Embryonic facial prominence (tissue), 1 donor: ENCODE data around the gene KIF3A.

Experiments
- DNase-seq: peaks from one replicate; pipeline ENCODE4 v3.0.0-alpha.2; 2016; ENCODE audit errors: extremely low spot score

The KIF3A gene

DNA sequence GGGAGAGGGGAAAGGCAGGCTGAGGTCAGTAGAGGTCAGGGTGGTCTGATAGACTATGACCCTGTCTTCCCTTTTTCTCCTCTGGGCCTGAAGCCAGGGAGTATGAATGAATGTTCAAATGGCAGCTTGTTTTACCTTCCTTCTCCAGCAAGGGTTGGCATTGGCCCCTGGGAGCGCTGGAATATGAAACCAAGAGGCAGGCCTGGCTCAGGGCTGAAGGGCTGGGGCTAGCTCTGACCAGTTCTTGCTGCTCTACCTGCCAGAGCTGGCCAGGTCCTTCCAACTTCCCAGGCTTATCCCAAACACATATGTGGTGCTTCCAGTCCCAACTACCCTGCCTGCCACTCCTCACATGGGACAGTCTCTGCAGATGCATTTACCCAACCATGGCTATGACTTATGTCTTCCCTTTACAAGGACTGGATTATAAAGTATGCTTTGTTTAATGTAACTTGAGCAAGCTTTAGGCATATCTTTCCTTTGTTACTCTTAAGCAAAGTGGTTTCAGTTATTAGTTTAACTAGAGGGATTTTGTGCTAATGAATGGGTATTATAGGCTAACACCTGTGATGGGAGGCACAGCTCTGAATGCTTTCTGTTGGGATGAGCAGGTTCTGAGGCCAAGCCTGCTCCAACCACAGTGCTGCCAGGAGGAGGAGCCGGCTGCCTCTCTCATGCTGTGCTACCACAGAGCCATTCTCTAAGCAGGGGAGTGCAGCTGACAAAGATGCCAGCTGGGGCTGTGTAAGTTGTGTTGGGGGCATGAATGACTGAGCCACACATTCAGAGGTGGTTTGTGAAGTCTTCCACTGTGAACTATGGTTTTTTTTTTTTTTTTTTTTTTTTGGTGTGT is 16.0 kb upstream of the KIF3A start:
- DNase-seq, result no peak

DNA sequence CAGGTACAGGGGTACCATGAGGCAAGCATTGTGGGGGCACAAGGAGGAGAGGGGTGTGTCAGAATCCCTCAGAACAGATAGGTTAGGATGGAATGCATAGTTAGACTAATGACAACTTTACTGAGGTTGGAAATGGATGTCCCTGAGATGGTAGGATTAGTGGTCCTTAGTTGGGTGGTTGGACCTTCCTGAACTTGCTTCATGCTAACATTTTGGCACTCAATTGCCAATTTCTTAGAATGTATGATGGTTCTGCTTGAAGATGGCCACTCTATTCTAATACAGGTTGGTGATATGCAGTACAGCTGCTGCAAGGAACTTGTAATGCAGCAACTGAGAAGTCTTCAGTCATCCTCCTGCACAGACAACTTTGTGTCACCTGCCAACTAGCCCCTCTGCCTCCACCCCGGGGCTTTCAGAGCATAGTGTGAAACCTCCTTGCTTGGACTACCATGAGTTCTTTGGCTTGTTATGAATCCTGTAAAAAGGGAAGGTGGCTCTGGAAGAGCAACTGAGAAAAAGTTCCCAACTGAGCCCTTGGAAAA is 15.3 kb upstream of the KIF3A start:
- DNase-seq, result no peak

DNA sequence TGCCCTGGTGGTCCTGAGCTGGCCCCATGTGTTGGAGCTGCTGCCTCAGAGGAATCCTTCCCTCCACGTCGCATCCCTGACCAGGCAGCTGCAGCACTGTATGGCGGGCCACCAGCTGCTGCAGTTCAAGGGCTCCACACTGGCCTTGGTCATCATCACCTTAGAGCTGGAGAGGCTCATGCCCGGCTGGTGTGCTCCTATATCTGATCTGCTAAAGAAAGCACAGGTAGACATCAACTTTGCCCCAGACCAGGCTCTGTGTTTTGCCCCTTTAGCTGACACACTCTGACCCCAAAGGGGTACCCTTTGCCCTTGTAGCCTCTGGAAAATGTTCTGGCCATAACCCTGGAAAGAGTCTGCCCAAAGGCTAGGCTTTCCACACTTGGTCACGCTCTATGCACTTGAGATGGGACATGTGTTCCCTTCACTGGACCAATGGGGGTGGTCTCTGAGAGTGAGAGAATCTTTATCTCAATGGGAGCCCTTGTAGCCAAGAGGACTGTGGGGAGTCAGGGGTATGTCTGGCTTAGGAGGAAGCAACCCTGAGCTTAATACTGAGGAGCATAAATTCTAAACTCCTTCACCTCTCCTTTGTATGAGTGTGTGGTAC is 14.7 kb upstream of the KIF3A start:
- no peak for DNase-seq

DNA sequence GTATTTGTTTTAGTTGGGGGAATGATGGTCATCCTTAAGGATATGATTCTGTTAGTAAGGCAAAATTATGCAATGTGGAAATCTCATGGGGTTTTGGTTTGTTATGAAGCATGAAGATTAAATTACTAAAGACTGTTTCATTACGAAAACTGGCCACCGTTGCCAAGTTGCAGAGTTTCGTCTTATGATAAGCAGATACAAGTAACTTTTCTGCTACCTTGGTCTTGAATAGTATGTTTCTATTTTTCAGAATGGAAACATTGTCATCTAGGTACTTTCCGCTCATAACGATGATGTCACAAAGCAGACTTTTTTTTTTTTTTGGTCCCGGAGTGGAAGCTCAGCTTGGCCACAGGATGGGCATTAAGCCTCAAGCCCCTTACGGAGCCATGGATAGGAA is 14.1 kb upstream of the KIF3A start:
- no peak for DNase-seq

DNA sequence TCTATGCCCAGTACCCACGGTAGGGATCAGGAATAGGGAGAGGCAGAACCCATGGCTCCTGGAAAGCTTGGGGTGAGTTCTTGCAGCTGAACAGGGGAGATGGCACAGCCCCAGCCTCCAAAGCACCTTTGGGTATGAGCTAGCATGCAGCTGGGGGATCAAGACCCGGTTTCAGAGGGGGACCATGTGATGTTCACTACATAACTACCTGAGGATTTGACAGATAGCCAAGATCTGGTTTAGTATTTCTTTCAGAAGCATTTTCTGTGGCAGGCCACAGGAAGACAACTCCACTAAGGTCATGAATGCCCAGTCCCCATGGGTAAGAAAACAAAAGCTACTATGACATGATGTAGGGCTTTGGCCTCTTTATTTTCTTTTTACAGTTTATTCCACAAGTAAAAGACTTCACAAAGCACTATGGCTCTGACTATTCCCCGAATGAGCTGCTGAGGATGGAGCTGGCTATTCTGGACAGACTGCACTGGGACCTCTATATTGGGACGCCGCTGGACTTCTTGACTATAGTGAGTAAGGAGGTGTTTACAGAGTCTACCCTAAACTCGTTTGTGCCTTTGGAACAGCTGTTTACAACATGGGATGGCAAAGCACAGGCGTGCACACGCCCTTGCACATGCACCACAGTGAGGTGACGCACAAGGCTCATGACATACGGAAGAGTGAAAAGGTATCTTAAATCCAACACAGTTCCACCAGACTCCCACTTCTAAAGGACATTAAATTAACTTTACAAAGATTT is 13.3 kb upstream of the KIF3A start:
- no peak for DNase-seq

DNA sequence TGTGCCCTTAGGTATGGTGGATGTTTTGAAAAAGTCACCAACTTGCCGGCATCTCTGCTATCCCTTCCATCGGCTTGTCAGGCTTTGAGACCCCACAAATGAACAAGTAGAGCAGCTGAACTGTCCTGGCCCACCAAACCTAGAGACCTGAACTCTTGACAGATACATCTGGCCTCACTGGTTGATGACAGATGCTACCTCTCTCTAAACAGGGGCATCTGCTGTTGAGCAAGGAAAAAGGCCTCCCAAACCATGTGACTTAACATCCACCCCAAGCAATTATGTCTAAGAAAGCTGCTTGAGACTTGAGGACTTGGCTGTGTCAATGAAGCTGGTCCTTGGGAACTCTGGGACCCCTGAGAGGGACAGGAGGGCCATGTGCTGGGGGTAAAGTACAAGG is 12.2 kb upstream of the KIF3A start:
- DNase-seq, result no peak

DNA sequence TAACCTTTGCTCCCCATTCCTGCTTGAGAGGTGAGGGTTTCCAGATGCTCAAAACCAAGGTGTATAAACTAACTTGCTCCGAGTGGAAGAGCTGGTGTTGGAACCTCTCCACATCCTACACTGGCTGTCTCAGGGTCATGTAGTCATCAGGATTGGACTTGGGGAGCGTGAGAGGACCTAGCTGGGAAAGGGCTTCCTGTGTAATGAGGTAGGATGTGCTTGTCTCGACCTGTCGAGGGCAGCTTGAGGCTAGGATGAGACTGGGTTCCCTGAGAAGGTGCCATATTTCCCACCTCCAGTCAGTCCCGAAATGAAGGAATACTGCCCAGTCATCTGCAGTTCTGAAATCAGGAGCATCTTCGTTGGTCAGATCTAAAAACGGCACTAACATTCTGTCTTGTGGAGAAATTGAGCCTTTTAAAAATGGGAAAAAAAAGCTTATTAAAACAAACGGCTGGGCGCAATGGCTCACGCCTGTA is 11.2 kb upstream of the KIF3A start:
- no peak for DNase-seq

DNA sequence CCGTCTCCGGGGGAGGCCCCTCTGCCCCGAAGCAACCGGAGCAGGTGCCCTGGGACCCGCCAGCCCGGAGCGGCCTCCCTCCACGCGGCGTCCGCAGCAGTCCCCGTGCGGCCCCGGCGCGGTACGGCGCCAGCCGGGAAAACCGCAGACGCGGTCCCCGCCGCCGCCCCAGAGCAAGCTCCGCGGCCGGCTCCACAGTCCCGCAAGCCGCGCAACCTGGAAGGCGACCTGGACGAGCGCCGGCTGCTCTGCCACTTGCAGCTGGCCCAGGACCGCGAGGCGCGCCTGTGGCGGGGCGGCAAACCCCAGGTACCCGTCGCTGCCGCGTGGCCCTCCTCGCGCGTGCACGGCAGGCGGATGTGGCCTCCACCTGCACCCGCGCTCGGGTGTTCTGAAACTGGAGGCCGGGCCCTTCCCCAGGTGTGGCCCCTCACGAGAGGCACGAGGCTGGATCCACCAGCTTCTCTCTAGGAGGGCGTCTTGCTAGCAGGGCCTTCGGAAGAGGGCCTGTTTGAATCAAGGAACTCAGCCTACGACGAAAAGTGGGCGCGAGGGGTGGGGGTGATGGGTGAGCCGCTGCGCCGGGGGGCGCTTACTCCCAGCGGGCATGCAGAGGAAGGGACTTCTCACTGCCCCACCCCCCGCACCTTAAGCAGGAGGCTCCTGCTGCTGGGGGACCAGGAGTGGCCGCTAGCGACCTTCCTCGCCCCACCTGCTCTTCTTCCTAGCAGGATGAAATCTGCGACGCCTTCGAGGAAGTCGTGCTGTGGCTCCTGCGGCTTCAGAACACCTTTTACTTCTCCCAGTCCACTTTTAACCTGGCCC is 10.5 kb upstream of the KIF3A start:
- DNase-seq, result no peak

DNA sequence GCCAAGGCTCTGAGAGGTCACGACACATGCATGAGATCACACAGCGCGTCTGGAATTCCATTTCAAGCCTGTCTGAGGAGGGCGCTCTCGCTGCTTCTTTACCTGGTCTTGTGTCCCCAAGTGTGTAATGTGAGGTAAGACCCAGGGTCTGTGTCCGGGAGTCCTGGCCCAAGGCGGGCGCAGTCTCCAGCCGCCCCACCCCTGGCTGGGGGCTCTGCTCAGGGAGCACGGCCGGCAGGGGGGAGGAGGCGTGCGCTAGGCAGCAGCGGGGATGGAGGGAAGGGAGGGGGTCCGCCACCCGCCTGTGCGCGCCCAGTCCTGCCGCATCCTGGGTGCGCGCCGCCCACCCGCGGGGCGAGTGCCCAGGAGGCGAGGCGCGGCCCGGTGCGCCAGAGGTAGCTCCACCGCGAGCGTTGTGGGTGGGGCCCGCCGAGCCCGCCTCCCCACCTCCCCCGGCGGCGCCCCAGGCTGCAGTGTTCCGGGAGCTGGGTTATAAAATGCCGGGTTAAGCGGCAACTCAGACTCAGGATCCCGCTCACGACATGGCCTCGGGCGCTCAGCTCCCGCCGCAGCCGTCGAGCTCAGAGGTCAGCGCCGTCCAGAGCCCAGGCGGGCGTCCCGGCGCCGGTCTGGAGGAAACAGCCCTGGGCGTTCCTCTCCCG is 9.7 kb upstream of the KIF3A start, which contains the start of gene CCNI2:
Gene CCNI2, plus strand, starts transcription at position 473 of the 662 bp plus-strand sequence. Its CDS starts 70 bp downstream, at position 543.
- DNase-seq, result no peak

DNA sequence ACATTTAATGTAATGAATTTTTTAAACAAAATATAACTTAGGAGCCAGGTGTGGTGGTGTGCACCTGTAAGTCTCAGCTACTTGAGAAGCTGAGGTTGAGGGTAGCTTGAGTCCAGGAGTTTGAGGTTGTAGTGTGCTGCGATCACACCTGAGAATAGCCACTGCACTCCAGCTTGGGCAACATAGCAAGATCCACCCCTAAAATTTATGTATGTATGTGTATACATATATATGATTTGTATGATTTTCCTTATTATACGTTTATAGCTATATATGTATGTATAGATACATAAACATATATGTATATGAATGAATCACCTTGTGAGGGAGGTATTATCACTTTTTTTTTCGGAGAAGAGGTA is 9.2 kb upstream of the KIF3A start:
- DNase-seq, result no peak

DNA sequence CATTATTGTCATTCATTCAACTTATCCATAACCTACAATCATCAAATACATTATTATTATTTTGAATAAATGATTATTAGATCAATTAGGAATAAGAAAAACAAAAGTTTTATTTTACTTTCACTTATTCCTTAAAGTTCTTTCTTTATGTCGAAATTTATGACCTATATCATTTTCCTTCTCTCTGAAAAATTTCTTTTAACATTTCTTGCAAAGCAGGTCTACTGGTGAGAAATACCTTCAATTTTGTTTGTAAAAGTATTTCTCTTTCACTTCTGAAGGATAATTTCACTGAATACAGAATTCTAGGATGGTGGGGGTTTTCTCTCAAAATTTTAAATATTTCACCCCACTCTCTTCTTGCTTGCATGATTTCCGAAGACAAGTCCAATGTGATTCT is 7.3 kb upstream of the KIF3A start:
- no peak for DNase-seq

DNA sequence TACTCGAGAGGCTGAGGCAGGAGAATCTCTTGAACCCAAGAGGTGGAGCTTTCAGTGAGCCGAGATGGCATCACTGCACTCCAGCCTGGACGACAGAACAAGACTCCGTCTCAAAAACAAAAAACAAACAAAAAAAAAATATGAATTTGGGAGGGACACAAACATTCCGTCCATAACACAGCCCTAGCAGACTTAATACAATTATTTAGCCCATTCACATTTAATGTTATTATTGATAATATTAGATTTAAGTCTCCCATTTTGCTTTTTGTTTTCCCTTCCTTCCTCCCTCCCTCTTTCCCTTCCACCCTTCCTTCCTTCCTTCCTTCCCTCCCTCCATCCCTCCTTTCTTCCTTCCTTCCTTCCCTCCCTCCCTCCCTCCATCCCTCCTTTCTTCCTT is 5.3 kb upstream of the KIF3A start:
- no peak for DNase-seq

DNA sequence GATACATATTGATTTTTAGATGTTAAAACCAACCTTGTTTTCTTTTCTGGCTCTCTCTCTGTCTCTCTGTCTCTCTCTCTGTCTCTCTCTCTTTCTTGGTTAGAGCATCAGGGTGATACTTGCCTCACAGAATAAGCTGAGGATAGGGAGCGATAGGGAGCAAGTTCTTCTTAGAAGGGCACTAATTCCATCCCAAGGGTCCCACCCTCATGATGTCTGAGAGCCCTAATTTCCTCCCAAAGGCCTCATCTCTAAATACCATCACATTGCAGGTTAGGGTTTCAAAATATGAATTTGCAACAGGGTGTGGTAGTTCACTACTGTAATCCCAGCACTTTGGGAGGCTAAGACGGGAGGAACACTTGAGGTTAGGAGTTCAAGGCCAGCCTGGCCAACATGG is 4.8 kb upstream of the KIF3A start:
- DNase-seq, result no peak

DNA sequence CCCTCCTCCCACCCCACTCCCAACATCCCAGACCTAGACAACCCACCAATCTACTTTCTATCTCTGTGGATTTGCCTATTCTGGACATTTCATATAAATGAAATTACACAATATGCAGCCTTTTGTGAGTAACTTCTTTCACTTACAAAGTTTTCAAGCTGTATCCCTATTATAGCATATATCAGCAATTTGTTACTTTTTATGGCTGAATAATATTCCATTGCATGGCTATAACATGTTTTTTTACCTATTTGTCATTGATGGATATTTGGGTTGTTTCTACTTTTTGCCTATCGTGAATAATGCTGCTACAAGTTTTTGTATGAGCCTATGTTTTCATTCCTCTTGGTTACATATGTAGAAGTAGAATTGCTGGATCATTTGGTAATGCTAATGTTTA is 1.9 kb upstream of the KIF3A start:
- DNase-seq, result no peak

DNA sequence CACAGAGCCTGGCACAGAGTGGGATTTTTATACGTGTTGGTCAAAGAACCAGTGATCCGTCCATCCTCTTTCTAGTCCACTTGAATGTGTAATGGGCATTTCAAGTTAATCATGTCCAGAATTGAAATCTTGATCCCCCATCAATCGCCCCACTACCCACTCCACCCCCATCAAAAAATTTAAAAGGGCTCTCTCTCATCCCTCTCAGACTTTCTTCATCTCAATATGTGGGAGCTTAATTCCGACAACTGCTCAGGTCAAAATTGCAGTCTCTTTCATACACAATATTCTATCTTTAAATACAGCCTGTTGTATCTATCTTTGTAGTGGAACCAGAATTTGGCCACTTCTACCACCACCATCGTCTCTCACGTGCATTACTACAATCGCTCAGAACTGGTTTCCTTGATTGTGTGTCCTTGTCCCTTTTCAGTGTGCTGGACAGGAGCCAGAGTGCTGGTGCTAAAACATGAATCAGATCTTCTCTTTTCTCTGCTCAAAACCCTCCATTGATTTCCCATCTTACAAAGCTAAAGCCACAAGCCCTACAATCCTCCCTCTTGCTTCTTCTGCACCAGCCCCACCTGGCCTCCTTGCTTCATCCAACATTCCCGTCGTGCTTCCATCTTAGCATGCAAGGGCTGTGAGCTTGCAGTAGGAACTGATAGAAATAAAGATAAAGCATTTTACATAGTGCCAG is 786 bp upstream of the KIF3A start:
- no peak for DNase-seq

DNA sequence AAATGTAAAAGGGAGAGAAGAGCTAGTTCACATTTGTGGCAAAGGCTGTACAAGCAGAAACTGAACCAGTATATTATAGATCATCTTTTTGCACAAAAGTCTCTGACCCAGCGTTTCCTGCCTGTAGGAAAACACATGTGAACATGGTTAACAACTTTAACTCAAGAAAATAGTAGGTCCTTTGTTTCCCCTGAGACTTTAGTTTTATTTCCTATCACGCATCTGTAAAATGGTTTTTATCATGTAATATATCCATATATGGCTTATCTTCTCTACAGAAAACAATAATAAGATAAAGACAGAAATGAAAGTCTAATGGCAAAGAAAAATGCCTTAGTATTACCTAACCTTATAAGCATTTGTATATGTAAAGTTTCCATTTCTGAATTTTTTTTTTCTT is 2.7 kb downstream of the KIF3A start:
- DNase-seq, result no peak

DNA sequence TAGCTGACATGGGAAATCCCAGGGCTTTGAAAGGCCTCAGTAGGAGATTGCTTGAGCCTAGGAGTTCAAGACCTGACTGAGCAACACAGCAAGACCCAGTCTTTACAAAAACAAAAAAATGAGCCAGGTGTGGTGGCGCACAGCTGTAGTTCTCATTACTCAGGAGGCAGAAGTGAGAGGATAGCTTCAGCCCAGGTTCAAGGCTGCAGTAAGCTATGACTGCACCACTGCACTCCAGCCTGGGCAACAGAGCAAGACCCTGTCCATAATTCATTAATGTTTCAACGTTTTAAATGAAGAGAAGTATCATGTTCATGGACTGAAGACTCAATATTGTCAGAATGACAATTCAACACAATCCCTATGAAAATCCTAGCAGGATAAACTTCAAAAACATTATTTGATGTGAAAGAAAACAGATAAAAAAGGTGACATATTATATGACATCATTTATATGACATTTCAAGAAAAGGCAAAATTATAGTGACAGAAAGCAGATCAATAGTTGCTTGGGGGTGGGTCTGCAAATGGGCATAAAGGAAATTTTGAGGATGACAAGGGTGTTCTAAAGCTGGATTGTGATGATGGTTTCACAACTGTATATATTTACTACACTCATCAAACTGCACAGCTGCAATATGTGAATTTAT is 3.7 kb downstream of the KIF3A start:
- DNase-seq, result no peak

DNA sequence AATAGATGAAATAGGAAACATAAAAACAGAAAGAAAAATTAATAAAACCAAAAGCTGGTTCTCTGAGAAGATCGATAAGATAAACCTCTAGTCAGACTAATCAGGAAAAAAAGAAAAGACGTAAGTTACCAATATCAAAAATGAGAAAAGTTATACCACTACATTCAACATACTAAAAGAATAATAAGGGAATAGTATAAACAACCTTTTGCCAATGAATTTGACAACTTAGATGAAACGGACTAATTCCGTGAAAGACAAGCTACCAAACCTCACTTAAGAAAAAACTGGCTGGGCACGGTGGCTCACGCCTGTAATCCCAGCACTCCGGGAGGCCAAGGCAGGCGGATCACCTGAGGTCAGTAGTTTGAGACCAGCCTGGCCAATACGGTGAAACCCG is 7.5 kb downstream of the KIF3A start:
- DNase-seq, result no peak

DNA sequence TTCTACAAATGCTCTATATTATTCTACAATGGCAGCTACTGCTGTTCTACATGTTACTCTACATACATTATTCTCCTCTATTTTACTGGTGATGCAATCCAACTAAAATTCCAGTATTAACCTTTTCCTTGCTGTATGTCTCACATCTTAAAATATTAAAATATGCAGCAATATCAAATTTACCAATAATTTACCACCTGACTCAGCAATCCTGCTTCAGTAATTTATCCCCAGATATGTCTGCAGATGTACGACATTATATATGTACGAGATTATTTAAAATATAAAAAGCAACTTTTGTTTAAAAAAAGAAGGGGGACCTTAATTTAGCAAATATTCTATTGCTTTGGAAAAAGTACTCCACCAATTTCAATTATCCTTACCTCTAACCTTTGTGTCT is 11.6 kb downstream of the KIF3A start:
- no peak for DNase-seq
